ENCODE measurements around the gene EARS2. TPM values are rescaled to one million over a fixed set of nuclear protein-coding genes. Genes with fewer than 3 reads are reported as not detected.

EARS2 gene
- total and polyA plus RNA-seq, 4 donors = 4.8 to 14.9 (median 8.6) TPM

DNA sequence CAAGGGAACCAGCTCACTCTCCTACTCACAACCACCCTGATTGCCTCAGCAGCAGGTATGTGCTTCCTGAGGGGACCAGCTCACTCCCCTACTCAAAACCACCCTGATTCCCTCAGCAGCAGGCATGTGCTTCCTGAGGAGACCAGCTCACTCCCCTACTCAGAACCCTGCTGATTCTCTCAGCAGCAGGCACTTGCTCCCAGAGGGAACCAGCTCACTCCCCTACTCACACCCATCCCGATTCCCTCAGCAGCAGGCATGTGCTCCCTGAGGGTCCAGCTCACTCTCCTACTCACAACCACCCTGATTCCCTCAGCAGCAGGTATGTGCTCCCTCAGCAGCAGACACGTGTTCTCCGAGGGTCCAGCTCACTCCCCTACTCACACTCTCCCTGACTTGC lies 78.0 kb downstream of the EARS2 start:
- intact Hi-C loops (cut with DNase I) = no loop called here
- no peaks in the 10 kb centered on the region for H3K27me3 ChIP-seq (ENCODE audit: control insufficient read depth in 1 of 2, insufficient read depth in 2 of 2, low read length in 1 of 2)
- H3K4me3 ChIP-seq (ENCODE audit: low read length in 2 of 2) = no peak overlapping the region
- ATAC-seq (ENCODE audit: low FRiP score) = no peak
- no peaks in the 10 kb centered on the region for H3K9me3 ChIP-seq (ENCODE audit: control insufficient read depth, low read length)
- WGBS, 2 donors = 90 to 91% methylated on average over 3 of the region's 3 CpGs
- no peak overlapping the region for H3K27ac ChIP-seq (ENCODE audit: low read depth in 1 of 2, low read length in 2 of 2)
- H3K4me1 ChIP-seq (ENCODE audit: control insufficient read depth in 1 of 2, insufficient read depth in 2 of 2, low read length in 2 of 2) = no peaks in the 10 kb centered on the region
- H3K36me3 ChIP-seq (ENCODE audit: control insufficient read depth in 1 of 2, insufficient read depth in 2 of 2, low read length in 1 of 2) = peaks cover 0 to 13% of the 10 kb centered on the region in 2 donors
- no peak for DNase-seq

- ATAC-seq (ENCODE audit: low FRiP score) (peak; percentile 45), DNase-seq (peak in 1 of 2 donors; percentile 50)
- Histone ChIP-seq H3K4me3 (ENCODE audit: low read length in 2 of 2) (no peak overlapping the region), H3K27me3 (ENCODE audit: control insufficient read depth in 1 of 2, insufficient read depth in 2 of 2, low read length in 1 of 2) (no peaks in the 10 kb centered on the region), H3K4me1 (ENCODE audit: control insufficient read depth in 1 of 2, insufficient read depth in 2 of 2, low read length in 2 of 2) (no peaks in the 10 kb centered on the region), H3K27ac (ENCODE audit: low read depth in 1 of 2, low read length in 2 of 2) (no peak overlapping the region), H3K9me3 (ENCODE audit: control insufficient read depth, low read length) (no peaks in the 10 kb centered on the region), H3K36me3 (ENCODE audit: control insufficient read depth in 1 of 2, insufficient read depth in 2 of 2, low read length in 1 of 2) (peaks cover 0 to 15% of the 10 kb centered on the region in 2 donors)
- intact Hi-C loops (cut with DNase I) = no loop called here
- 91 to 98% methylated on average over 3 of the region's 3 CpGs for WGBS, 2 donors
Measured at GRCh38 chr16:23478566-23478965, 78.6 kb downstream of the EARS2 start.

GRCh38 chr16:23476289-23476688 lies 80.9 kb downstream of the EARS2 start:
- DNase-seq (no peak), ATAC-seq (ENCODE audit: low FRiP score) (no peak)
- intact Hi-C loops (cut with DNase I) = no loop called here
- H3K36me3 ChIP-seq (ENCODE audit: control insufficient read depth in 1 of 2, insufficient read depth in 2 of 2, low read length in 1 of 2) = peaks cover 0 to 15% of the 10 kb centered on the region in 2 donors
- H3K27ac ChIP-seq (ENCODE audit: low read depth in 1 of 2, low read length in 2 of 2) = no peak overlapping the region
- H3K27me3 ChIP-seq (ENCODE audit: control insufficient read depth in 1 of 2, insufficient read depth in 2 of 2, low read length in 1 of 2) = no peaks in the 10 kb centered on the region
- WGBS, 2 donors = 75 to 82% methylated on average over 1 of the region's 1 CpG
- H3K9me3 ChIP-seq (ENCODE audit: control insufficient read depth, low read length) = no peaks in the 10 kb centered on the region
- no peak overlapping the region for H3K4me3 ChIP-seq (ENCODE audit: low read length in 2 of 2)
- H3K4me1 ChIP-seq (ENCODE audit: control insufficient read depth in 1 of 2, insufficient read depth in 2 of 2, low read length in 2 of 2) = no peaks in the 10 kb centered on the region

Other genes with a start within 250 kb of the EARS2 start
- 10 to 100 TPM; 15.6 to 30.0 TPM for gene COG7, start 104.2 kb downstream of the EARS2 start, total RNA-seq
- gene COG7, start 104.2 kb downstream of the EARS2 start, polyA plus RNA-seq = 10 to 100 TPM; 12.5 to 50.2 TPM
- gene GGA2, start 46.9 kb downstream of the EARS2 start, total RNA-seq = 10 to 100 TPM; 48.2 to 84.9 TPM
- gene GGA2, start 46.9 kb downstream of the EARS2 start, polyA plus RNA-seq = 10 to 100 TPM; 12.0 to 18.0 TPM
- 10 to 100 TPM; 43.8 to 55.4 TPM for gene UBFD1, start 377 bp upstream of the EARS2 start, total RNA-seq
- gene UBFD1, start 377 bp upstream of the EARS2 start, polyA plus RNA-seq = 10 to 100 TPM; 12.3 to 12.8 TPM
- 10 to 100 TPM; 46.1 to 48.7 TPM for gene NDUFAB1, start 39.0 kb upstream of the EARS2 start, total RNA-seq
- 100 to 1,000 TPM; 134 to 180 TPM for gene NDUFAB1, start 39.0 kb upstream of the EARS2 start, polyA plus RNA-seq
- gene PALB2, start 84.0 kb upstream of the EARS2 start, total RNA-seq = 1 to 10 TPM; 7.7 to 9.5 TPM
- gene PALB2, start 84.0 kb upstream of the EARS2 start, polyA plus RNA-seq = 10 to 100 TPM in 1 of 2 donors, 1 to 10 TPM in 1; 3.5 to 10.9 TPM
- 10 to 100 TPM; 40.1 to 44.7 TPM for gene DCTN5, start 84.1 kb upstream of the EARS2 start, total RNA-seq
- 10 to 100 TPM in 1 of 2 donors, 1 to 10 TPM in 1; 9.0 to 18.1 TPM for gene DCTN5, start 84.1 kb upstream of the EARS2 start, polyA plus RNA-seq
- gene PLK1, start 121.5 kb upstream of the EARS2 start, total RNA-seq = 1 to 10 TPM; 1.6 to 4.7 TPM
- 1 to 10 TPM in 1 of 2 donors, under 1 TPM in 1; 0.88 to 3.3 TPM for gene PLK1, start 121.5 kb upstream of the EARS2 start, polyA plus RNA-seq
- not detected for gene ERN2, start 155.9 kb upstream of the EARS2 start, total RNA-seq
- under 1 TPM; 0.10 to 0.50 TPM for gene ERN2, start 155.9 kb upstream of the EARS2 start, polyA plus RNA-seq
- gene CHP2, start 197.7 kb upstream of the EARS2 start, total RNA-seq = under 1 TPM in 1 of 2 donors, not detected in 1; 0.13 TPM
- gene CHP2, start 197.7 kb upstream of the EARS2 start, polyA plus RNA-seq = 10 to 100 TPM in 1 of 2 donors, under 1 TPM in 1; 0.23 to 55.2 TPM